HEK293 (cell line): ENCODE measurements around the gene CDH24.

Experiments
- CTCF ChIA-PET: fragments of 350-600 bp; formaldehyde crosslinking; extraction: SDS; loops from one replicate; lab custom pipeline; 2021; ENCODE audit warnings: antibody characterized with exemption; lab: Yijun Ruan, JAX
- POLR2A ChIA-PET: fragments of 300-600 bp; formaldehyde crosslinking; extraction: SDS; loops from one replicate; lab custom pipeline; 2020; ENCODE audit warnings: antibody characterized with exemption, inconsistent platforms; lab: Yijun Ruan, JAX
- H3K27ac ChIP-seq: fragments of 200-500 bp; sonication (Bioruptor generic); 2 replicates; pipeline ENCODE4 v1.5.1; 2014; ENCODE audit warnings: low read depth, low read length, control low read depth, inconsistent platforms; ENCODE audit errors: extremely low read depth
- H3K36me3 ChIP-seq, 2 experiments: fragments of 200-500 bp in 1 of 2; sonication (Bioruptor generic) in 1 of 2; 1 replicate in 1 of 2; 2 replicates in 1 of 2; pipeline ENCODE4 v1.5.1; 2014 to 2017; ENCODE audit warnings: inconsistent platforms in 2 of 2, low read length in 2 of 2; ENCODE audit not compliant: control insufficient read depth in 2 of 2, insufficient read depth in 1 of 2
- H3K4me1 ChIP-seq: fragments of 200-500 bp; sonication (Bioruptor generic); 2 replicates; pipeline ENCODE4 v1.5.1; 2014; ENCODE audit warnings: mild to moderate bottlenecking, low read length, inconsistent platforms; ENCODE audit not compliant: control insufficient read depth, insufficient read depth
- H3K4me3 ChIP-seq: 2 replicates; pipeline ENCODE4 v1.5.1; 2011; ENCODE audit warnings: low read depth, mild to moderate bottlenecking, control low read depth, low read length, moderate library complexity
- H3K9me3 ChIP-seq: fragments of 200-500 bp; sonication (Bioruptor generic); 2 replicates; pipeline ENCODE4 v1.5.1; 2014; ENCODE audit warnings: low read depth, low read length, inconsistent platforms; ENCODE audit not compliant: control insufficient read depth, insufficient read depth
- EGR2 ChIP-seq: fragments of 450-650 bp; formaldehyde crosslinking; IDR thresholded peaks from 2 replicates; pipeline ENCODE4 v1.5.1; 2016; ENCODE audit warnings: low read depth, missing biosample characterization, missing genetic modification characterization
- GLIS1 ChIP-seq: fragments of 450-650 bp; formaldehyde crosslinking; IDR thresholded peaks from 2 replicates; pipeline ENCODE4 v1.5.1; 2016; ENCODE audit warnings: missing biosample characterization, missing genetic modification characterization
- ZBTB48 ChIP-seq: fragments of 450-650 bp; formaldehyde crosslinking; IDR thresholded peaks from 2 replicates; pipeline ENCODE4 v1.5.1; 2016; ENCODE audit warnings: missing biosample characterization, missing genetic modification characterization
- ZBTB7A ChIP-seq: fragments of 450-650 bp; formaldehyde crosslinking; IDR thresholded peaks from 2 replicates; pipeline ENCODE4 v1.5.1; 2016; ENCODE audit warnings: low read depth, missing biosample characterization, missing genetic modification characterization
- ZBTB8A ChIP-seq: fragments of 450-650 bp; formaldehyde crosslinking; IDR thresholded peaks from 2 replicates; pipeline ENCODE4 v1.5.1; 2016; ENCODE audit warnings: missing biosample characterization, missing genetic modification characterization
- ZEB2 ChIP-seq: fragments of 450-650 bp; formaldehyde crosslinking; IDR thresholded peaks from 2 replicates; pipeline ENCODE4 v1.5.1; 2016; ENCODE audit warnings: missing biosample characterization, missing genetic modification characterization
- ZNF600 ChIP-seq: fragments of 450-650 bp; formaldehyde crosslinking; IDR thresholded peaks from 2 replicates; pipeline ENCODE4 v1.5.1; 2016; ENCODE audit warnings: missing biosample characterization, missing genetic modification characterization
- ZNF76 ChIP-seq: fragments of 450-650 bp; formaldehyde crosslinking; IDR thresholded peaks from 2 replicates; pipeline ENCODE4; 2016; ENCODE audit warnings: low read depth, missing biosample characterization, missing genetic modification characterization, borderline replicate concordance
- TF ChIP-seq, protein P1 (sequence below): fragments of 450-650 bp; formaldehyde crosslinking; IDR thresholded peaks from 2 replicates; pipeline ENCODE4 v1.5.1; 2016; ENCODE audit warnings: missing biosample characterization, missing genetic modification characterization
- TF ChIP-seq, protein P2 (sequence below): fragments of 450-650 bp; formaldehyde crosslinking; IDR thresholded peaks from 2 replicates; pipeline ENCODE4 v1.5.1; 2017; ENCODE audit warnings: missing biosample characterization, missing genetic modification characterization
- TF ChIP-seq, protein P3 (sequence below): fragments of 450-650 bp; formaldehyde crosslinking; IDR thresholded peaks from 2 replicates; pipeline ENCODE4 v1.5.1; 2017; ENCODE audit warnings: missing biosample characterization, mild to moderate bottlenecking, missing genetic modification characterization, moderate library complexity
- TF ChIP-seq, protein P4 (sequence below): fragments of 450-650 bp; formaldehyde crosslinking; IDR thresholded peaks from 2 replicates; pipeline ENCODE4 v1.5.1; 2017; ENCODE audit warnings: missing biosample characterization, missing genetic modification characterization
- TF ChIP-seq, protein P5 (sequence below): fragments of 450-650 bp; formaldehyde crosslinking; IDR thresholded peaks from 2 replicates; pipeline ENCODE4 v1.5.1; 2016; ENCODE audit warnings: missing biosample characterization, missing genetic modification characterization
- TF ChIP-seq, protein P6 (sequence below): fragments of 450-650 bp; formaldehyde crosslinking; IDR thresholded peaks from 2 replicates; pipeline ENCODE4 v1.5.1; 2016; ENCODE audit warnings: missing biosample characterization, missing genetic modification characterization
- TF ChIP-seq, protein P7 (sequence below): fragments of 450-650 bp; formaldehyde crosslinking; IDR thresholded peaks from 2 replicates; pipeline ENCODE4 v1.5.1; 2016; ENCODE audit warnings: missing biosample characterization, missing genetic modification characterization
- TF ChIP-seq, protein P8 (sequence below): fragments of 450-650 bp; formaldehyde crosslinking; IDR thresholded peaks from 2 replicates; pipeline ENCODE4 v1.5.1; 2016; ENCODE audit warnings: missing biosample characterization, missing genetic modification characterization

CDH24 gene

DNA sequence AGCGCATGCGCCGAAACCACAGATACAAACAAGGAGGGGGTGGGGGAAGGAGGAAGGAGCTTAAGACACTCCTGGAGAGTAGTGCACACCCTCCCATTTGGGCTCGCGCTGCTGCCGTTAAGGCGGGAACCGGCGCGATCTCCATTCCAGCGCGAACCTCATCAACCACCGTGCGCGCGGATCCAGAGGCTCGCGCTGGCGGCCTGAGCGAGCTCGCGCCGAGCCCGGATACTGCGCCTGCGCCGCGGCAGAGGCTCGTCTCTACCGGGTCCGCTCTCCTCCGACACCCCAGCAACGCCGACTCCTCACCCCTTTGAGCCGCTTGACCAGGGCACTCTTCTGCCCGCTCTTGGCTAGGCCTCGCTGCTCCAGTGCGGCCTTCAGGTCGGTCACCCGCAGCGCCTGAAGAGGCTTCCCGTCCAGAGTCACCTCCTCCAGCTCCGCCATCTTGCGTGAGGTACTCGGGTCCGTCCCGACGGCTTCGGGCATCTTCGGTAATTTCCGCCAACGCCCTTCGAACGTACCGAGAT lies 37.4 kb upstream of the CDH24 start, which contains the start of gene ACIN1 (continued):
- TF ChIP-seq, protein P1, sequence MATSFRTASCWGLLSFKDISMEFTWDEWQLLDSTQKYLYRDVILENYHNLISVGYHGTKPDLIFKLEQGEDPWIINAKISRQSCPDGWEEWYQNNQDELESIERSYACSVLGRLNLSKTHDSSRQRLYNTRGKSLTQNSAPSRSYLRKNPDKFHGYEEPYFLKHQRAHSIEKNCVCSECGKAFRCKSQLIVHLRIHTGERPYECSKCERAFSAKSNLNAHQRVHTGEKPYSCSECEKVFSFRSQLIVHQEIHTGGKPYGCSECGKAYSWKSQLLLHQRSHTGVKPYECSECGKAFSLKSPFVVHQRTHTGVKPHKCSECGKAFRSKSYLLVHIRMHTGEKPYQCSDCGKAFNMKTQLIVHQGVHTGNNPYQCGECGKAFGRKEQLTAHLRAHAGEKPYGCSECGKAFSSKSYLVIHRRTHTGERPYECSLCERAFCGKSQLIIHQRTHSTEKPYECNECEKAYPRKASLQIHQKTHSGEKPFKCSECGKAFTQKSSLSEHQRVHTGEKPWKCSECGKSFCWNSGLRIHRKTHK (tag by site-specific recombination): no peak
- TF ChIP-seq, all 188 proteins: peak for 34

DNA sequence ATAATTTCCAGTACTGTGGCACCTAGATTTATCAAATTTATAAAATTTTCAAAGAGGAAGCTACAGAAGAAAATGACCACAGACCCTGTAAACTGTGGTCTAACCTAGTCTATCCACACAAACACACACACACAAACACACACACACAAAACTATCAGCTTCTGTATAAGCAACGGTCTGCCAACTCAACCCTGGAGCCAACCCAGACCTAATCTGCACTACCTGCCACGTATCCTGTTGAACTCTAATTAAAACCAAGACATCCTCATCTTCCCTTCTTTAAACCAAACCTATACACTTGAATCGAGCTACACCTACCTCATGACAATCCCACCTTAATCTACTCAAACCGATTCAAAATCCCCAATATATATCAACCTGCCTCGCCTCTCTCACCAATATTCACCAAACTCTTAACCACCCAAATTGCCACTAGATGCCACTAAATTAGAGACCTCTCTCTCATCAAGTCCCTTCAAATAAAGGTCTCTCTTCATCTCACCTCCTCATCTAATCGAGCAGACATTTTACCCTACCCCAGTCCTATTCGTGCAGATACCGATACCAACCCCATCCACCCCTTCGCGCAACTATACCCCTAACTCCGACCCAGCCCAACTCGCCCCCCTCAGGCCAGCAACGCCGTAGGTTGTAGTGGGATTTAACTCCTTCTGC lies 36.8 kb upstream of the CDH24 start:
- H3K36me3 ChIP-seq: peaks cover 38 to 65% of the 10 kb centered on the region in 2 experiments
- CTCF ChIA-PET: interaction anchor here (0.6 to 3.7 kb wide), 13 partner anchors 13 to 121 kb away, joined by 3 to 36 read pairs (median 7); partner anchors contain the start of gene CEBPE
- peak; percentile 42; the same call in 1 of the 2 replicates for TF ChIP-seq ZNF600 (tag by site-specific recombination)
- TF ChIP-seq, protein P2, sequence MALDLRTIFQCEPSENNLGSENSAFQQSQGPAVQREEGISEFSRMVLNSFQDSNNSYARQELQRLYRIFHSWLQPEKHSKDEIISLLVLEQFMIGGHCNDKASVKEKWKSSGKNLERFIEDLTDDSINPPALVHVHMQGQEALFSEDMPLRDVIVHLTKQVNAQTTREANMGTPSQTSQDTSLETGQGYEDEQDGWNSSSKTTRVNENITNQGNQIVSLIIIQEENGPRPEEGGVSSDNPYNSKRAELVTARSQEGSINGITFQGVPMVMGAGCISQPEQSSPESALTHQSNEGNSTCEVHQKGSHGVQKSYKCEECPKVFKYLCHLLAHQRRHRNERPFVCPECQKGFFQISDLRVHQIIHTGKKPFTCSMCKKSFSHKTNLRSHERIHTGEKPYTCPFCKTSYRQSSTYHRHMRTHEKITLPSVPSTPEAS: peak; percentile 69
- TF ChIP-seq, protein P3, sequence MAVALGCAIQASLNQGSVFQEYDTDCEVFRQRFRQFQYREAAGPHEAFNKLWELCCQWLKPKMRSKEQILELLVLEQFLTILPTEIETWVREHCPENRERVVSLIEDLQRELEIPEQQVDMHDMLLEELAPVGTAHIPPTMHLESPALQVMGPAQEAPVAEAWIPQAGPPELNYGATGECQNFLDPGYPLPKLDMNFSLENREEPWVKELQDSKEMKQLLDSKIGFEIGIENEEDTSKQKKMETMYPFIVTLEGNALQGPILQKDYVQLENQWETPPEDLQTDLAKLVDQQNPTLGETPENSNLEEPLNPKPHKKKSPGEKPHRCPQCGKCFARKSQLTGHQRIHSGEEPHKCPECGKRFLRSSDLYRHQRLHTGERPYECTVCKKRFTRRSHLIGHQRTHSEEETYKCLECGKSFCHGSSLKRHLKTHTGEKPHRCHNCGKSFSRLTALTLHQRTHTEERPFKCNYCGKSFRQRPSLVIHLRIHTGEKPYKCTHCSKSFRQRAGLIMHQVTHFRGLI (tag by site-specific recombination): peak; percentile 86
- TF ChIP-seq, protein P4, sequence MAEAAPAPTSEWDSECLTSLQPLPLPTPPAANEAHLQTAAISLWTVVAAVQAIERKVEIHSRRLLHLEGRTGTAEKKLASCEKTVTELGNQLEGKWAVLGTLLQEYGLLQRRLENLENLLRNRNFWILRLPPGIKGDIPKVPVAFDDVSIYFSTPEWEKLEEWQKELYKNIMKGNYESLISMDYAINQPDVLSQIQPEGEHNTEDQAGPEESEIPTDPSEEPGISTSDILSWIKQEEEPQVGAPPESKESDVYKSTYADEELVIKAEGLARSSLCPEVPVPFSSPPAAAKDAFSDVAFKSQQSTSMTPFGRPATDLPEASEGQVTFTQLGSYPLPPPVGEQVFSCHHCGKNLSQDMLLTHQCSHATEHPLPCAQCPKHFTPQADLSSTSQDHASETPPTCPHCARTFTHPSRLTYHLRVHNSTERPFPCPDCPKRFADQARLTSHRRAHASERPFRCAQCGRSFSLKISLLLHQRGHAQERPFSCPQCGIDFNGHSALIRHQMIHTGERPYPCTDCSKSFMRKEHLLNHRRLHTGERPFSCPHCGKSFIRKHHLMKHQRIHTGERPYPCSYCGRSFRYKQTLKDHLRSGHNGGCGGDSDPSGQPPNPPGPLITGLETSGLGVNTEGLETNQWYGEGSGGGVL: peak; percentile 68; the same call in 1 of the 2 replicates
- TF ChIP-seq EGR2 (tag by site-specific recombination): no peak
- TF ChIP-seq ZBTB7A (tag by site-specific recombination): peak; percentile 32; the same call in 1 of the 2 replicates
- TF ChIP-seq, protein P5, sequence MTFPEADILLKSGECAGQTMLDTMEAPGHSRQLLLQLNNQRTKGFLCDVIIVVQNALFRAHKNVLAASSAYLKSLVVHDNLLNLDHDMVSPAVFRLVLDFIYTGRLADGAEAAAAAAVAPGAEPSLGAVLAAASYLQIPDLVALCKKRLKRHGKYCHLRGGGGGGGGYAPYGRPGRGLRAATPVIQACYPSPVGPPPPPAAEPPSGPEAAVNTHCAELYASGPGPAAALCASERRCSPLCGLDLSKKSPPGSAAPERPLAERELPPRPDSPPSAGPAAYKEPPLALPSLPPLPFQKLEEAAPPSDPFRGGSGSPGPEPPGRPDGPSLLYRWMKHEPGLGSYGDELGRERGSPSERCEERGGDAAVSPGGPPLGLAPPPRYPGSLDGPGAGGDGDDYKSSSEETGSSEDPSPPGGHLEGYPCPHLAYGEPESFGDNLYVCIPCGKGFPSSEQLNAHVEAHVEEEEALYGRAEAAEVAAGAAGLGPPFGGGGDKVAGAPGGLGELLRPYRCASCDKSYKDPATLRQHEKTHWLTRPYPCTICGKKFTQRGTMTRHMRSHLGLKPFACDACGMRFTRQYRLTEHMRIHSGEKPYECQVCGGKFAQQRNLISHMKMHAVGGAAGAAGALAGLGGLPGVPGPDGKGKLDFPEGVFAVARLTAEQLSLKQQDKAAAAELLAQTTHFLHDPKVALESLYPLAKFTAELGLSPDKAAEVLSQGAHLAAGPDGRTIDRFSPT (tag by site-specific recombination): no peak
- TF ChIP-seq, protein P6, sequence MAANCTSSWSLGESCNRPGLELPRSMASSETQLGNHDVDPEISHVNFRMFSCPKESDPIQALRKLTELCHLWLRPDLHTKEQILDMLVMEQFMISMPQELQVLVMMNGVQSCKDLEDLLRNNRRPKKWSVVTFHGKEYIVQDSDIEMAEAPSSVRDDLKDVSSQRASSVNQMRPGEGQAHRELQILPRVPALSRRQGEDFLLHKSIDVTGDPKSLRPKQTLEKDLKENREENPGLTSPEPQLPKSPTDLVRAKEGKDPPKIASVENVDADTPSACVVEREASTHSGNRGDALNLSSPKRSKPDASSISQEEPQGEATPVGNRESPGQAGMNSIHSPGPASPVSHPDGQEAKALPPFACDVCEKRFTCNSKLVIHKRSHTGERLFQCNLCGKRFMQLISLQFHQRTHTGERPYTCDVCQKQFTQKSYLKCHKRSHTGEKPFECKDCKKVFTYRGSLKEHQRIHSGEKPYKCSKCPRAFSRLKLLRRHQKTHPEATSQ (tag by site-specific recombination): no peak
- peak; percentile 61 for TF ChIP-seq ZBTB48 (tag by site-specific recombination)
- TF ChIP-seq, protein P7, sequence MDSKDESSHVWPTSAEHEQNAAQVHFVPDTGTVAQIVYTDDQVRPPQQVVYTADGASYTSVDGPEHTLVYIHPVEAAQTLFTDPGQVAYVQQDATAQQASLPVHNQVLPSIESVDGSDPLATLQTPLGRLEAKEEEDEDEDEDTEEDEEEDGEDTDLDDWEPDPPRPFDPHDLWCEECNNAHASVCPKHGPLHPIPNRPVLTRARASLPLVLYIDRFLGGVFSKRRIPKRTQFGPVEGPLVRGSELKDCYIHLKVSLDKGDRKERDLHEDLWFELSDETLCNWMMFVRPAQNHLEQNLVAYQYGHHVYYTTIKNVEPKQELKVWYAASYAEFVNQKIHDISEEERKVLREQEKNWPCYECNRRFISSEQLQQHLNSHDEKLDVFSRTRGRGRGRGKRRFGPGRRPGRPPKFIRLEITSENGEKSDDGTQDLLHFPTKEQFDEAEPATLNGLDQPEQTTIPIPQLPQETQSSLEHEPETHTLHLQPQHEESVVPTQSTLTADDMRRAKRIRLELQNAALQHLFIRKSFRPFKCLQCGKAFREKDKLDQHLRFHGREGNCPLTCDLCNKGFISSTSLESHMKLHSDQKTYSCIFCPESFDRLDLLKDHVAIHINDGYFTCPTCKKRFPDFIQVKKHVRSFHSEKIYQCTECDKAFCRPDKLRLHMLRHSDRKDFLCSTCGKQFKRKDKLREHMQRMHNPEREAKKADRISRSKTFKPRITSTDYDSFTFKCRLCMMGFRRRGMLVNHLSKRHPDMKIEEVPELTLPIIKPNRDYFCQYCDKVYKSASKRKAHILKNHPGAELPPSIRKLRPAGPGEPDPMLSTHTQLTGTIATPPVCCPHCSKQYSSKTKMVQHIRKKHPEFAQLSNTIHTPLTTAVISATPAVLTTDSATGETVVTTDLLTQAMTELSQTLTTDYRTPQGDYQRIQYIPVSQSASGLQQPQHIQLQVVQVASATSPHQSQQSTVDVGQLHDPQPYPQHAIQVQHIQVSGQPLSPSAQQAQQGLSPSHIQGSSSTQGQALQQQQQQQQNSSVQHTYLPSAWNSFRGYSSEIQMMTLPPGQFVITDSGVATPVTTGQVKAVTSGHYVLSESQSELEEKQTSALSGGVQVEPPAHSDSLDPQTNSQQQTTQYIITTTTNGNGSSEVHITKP (tag by site-specific recombination): peak; percentile 62; the same call in 1 of the 2 replicates
- TF ChIP-seq, protein P8, sequence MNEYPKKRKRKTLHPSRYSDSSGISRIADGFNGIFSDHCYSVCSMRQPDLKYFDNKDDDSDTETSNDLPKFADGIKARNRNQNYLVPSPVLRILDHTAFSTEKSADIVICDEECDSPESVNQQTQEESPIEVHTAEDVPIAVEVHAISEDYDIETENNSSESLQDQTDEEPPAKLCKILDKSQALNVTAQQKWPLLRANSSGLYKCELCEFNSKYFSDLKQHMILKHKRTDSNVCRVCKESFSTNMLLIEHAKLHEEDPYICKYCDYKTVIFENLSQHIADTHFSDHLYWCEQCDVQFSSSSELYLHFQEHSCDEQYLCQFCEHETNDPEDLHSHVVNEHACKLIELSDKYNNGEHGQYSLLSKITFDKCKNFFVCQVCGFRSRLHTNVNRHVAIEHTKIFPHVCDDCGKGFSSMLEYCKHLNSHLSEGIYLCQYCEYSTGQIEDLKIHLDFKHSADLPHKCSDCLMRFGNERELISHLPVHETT (tag by site-specific recombination): peak; percentile 48; the same call in 1 of the 2 replicates
- 0 out of 2 replicates have a peak, but pooled peaks have one; percentile 4 for TF ChIP-seq GLIS1 (tag by site-specific recombination)
- TF ChIP-seq ZEB2 (tag by site-specific recombination): peak; percentile 14; the same call in 1 of the 2 replicates
- TF ChIP-seq ZBTB8A (tag by site-specific recombination): no peak
- 0 out of 2 replicates have a peak, but pooled peaks have one; percentile 9 for TF ChIP-seq ZNF76

More for the DNA sequence above, 36.8 kb upstream of the CDH24 start:
- peak overlapping the region; percentile 97 for H3K4me3 ChIP-seq
- POLR2A ChIA-PET: interaction anchor here (0.6 to 3.3 kb wide), 25 partner anchors 9 to 1047 kb away, joined by 3 to 48 read pairs (median 7); partner anchors contain the start of genes AJUBA, BCL2L2, CIROP and DAD1
- H3K9me3 ChIP-seq: no peaks in the 10 kb centered on the region
- H3K4me1 ChIP-seq: peaks cover 10% of the 10 kb centered on the region; the same call in 1 of the 2 replicates
- H3K27ac ChIP-seq: peak overlapping the region; percentile 92; the same call in 1 of the 2 replicates
